HepG2 (cell line): ENCODE measurements around the gene MEGF6. TPM values are rescaled to one million over a fixed set of nuclear protein-coding genes. Genes with fewer than 3 reads are reported as not detected.

Source experiments
- ATAC-seq: fragments of 200-7000 bp; cut with Tn5 transposase; 3 replicates; pipeline ENCODE4 v1.9.1; 2020; ENCODE audit warnings: mild to moderate bottlenecking, moderate library complexity
- BruUV-seq: library from RNA; stranded (reverse); fragments of 400-500 nt; replicated peaks from 2 replicates; lab custom pipeline; 2021; lab: Mats Ljungman, UMichigan
- CTCF ChIA-PET: fragments of 300-600 bp; formaldehyde crosslinking; extraction: SDS; loops from one replicate; lab custom pipeline; 2021; ENCODE audit warnings: low total read pairs, inconsistent platforms, low intra/inter-chr PET ratio; lab: Yijun Ruan, JAX
- POLR2A ChIA-PET: fragments of 350-600 bp; sonication (Branson Sonifier 250); formaldehyde crosslinking; loops from one replicate; lab custom pipeline; 2020; ENCODE audit warnings: antibody characterized with exemption, inconsistent platforms; lab: Yijun Ruan, JAX
- DNase-seq: peaks from one replicate; pipeline ENCODE4 v3.0.0-alpha.2; 2015; ENCODE audit warnings: low spot score
- FAIRE-seq: peaks from 3 replicates; lab custom pipeline; 2011; peaks lifted over from hg19 to GRCh38; lab: Jason Lieb, UNC
- H2AFZ ChIP-seq: one replicate; pipeline ENCODE4 v1.6.1; 2011; ENCODE audit warnings: low read length, inconsistent platforms
- H3K27ac ChIP-seq: fragments of 300-600 bp; 3 replicates; pipeline ENCODE4 v1.8.0; 2011; ENCODE audit warnings: mixed run types, mild to moderate bottlenecking, mixed read lengths, low read length, inconsistent platforms; ENCODE audit not compliant: insufficient read depth; ENCODE audit errors: extremely low read length
- H3K27me3 ChIP-seq, 2 experiments: fragments of 200-600 bp in 1 of 2; 2 replicates in 1 of 2; 3 replicates in 1 of 2; pipeline versions ENCODE4 v1.6.0 to v1.8.0; 2011; ENCODE audit warnings: low read length in 2 of 2, mild to moderate bottlenecking in 2 of 2, moderate library complexity in 2 of 2, inconsistent platforms in 1 of 2; ENCODE audit not compliant: insufficient read depth in 2 of 2, control insufficient read depth in 1 of 2
- H3K36me3 ChIP-seq, 2 experiments: fragments of 200-600 bp in 1 of 2; replicated peaks in 1 of 2; 2 replicates in 1 of 2; 3 replicates in 1 of 2; pipeline versions ENCODE4 v1.5.1 to v1.8.0; 2011; ENCODE audit warnings: low read length in 2 of 2, inconsistent platforms in 1 of 2; ENCODE audit not compliant: insufficient read depth in 2 of 2, control insufficient read depth in 1 of 2
- H3K4me1 ChIP-seq: 2 replicates; pipeline ENCODE4 v1.5.1; 2012; ENCODE audit warnings: low read length, inconsistent platforms; ENCODE audit not compliant: insufficient read depth
- H3K4me2 ChIP-seq: 2 replicates; pipeline ENCODE4 v1.6.0; 2011; ENCODE audit warnings: low read depth, low read length, inconsistent platforms
- H3K4me3 ChIP-seq, 3 experiments: fragments of 200-600 bp in 1 of 3; sonication (generic), shearing (Covaris generic) in 1 of 3; replicated peaks in 1 of 3; 2 replicates each; pipeline ENCODE4 v1.5.1; 2011 to 2016; ENCODE audit warnings: low read length in 3 of 3, inconsistent platforms in 2 of 3, low read depth in 2 of 3, mild to moderate bottlenecking in 2 of 3, control low read depth in 1 of 3, mixed read lengths in 1 of 3; ENCODE audit not compliant: insufficient read depth in 1 of 3
- H3K79me2 ChIP-seq: one replicate; pipeline ENCODE4 v1.6.1; 2011; ENCODE audit warnings: low read length, inconsistent platforms; ENCODE audit not compliant: insufficient read depth
- H3K9ac ChIP-seq: 2 replicates; pipeline ENCODE4 v1.6.0; 2011; ENCODE audit warnings: mild to moderate bottlenecking, low read depth, low read length, inconsistent platforms; ENCODE audit not compliant: insufficient read depth
- H3K9me3 ChIP-seq: 2 replicates; pipeline ENCODE4 v1.5.1; 2012; ENCODE audit warnings: mild to moderate bottlenecking, low read length
- H4K20me1 ChIP-seq: 2 replicates; pipeline ENCODE4 v1.6.0; 2011; ENCODE audit warnings: inconsistent platforms, mild to moderate bottlenecking, low read length, moderate library complexity; ENCODE audit not compliant: insufficient read depth
- FOXA1 ChIP-seq, 2 experiments: fragments of 450-650 bp in 1 of 2; sonication (generic) in 1 of 2; formaldehyde crosslinking in 1 of 2; IDR thresholded peaks; 2 replicates each; pipeline versions ENCODE4 v1.4.0 to v1.6.1; 2016 to 2020; ENCODE audit warnings: missing genetic modification reagents in 1 of 2
- RFX5 ChIP-seq: IDR thresholded peaks from 2 replicates; pipeline ENCODE4 v1.6.1; 2011; ENCODE audit warnings: low read depth, low read length, improper control_type of control experiment
- SNAPC4 ChIP-seq: sonication (generic); formaldehyde crosslinking; IDR thresholded peaks from 2 replicates; pipeline ENCODE4 v1.4.0; 2020; ENCODE audit warnings: mild to moderate bottlenecking, missing genetic modification reagents
- ZNF274 ChIP-seq: sonication (generic); formaldehyde crosslinking; IDR thresholded peaks from 2 replicates; pipeline ENCODE4 v1.5.1; 2020; ENCODE audit warnings: mild to moderate bottlenecking, missing genetic modification reagents
- WGBS: methylation state at CpG from one replicate; pipeline ENCODE4 v1.1.6; 2017; ENCODE audit warnings: low lambda C conversion rate; 5-methylcytosine and 5-hydroxymethylcytosine counted together
- in situ Hi-C: cut with HindIII; loops from 2 replicates; pipeline ENCODE4 v1.10.0; 2017; ENCODE audit warnings: low pct_unique_long_range_greater_than_20kb; ENCODE audit not compliant: extremely low pct_ligation_motif_present
- intact Hi-C: fragments of 100-400 bp; cut with micrococcal nuclease; formaldehyde crosslinking; loops from one replicate; pipeline ENCODE4 v1.10.0; 2022; ENCODE audit not compliant: unreplicated experiment
- polyA plus RNA-seq, 8 experiments: library from polyadenylated mRNA; depleted of rRNA in 3 of 8; stranded (reverse) in 7 of 8; unstranded in 1 of 8; fragments of >200 nt; fragmentation: Illumina TruSeq in 4 of 8; extraction: Trizol in 4 of 8; gene quantifications; 2 replicates each; pipeline versions ENCODE4 v1.2.1 to v1.2.3, GENCODE V29; 2011 to 2016; ENCODE audit warnings: low read depth in 4 of 8, missing spikeins in 1 of 8, mixed read lengths in 1 of 8; ENCODE audit not compliant: insufficient read depth in 1 of 8
- total RNA-seq, 5 experiments: library from RNA; depleted of rRNA; stranded (reverse); fragments of >200 nt; fragmentation: Illumina TruSeq; extraction: Trizol; gene quantifications; 2 replicates each; pipeline ENCODE4 v1.2.3, GENCODE V29; 2016; ENCODE audit warnings: low read depth in 1 of 5
- TF ChIP-seq, protein P1 (sequence below): IDR thresholded peaks from 2 replicates; pipeline ENCODE4 v1.6.1; 2018; ENCODE audit warnings: missing genetic modification reagents

MEGF6 gene
- total and polyA plus RNA-seq, 2 of the 13 experiments (the other 11 are each of a cell fraction or from before 2014, with no cell fraction given): 1.9 TPM

DNA sequence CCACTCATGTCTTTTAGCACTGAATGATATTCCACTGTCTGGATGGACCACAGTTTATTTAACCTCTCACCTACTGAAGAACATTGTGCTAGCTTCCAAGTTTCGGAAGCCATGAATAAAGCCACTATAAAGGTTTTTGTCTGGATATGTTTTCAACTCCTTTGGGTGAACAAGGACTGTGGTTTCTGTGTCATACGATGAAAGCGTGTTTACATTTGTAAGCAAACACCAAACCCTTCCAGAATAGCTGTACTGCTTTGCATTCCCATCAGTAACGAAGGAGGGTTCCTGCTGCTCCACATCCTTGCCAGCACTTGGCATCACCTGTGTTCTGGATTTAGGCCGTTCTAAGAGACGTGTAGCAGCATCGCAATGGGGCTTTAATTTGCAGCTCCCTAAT is 167.5 kb downstream of the MEGF6 start (continued):
- TF ChIP-seq SNAPC4 (CRISPR knock-in tag) (no peak), RFX5 (no peak), FOXA1 (IDR thresholded peaks at IDR 0.05) (no peak), FOXA1 (CRISPR knock-in tag; IDR thresholded peaks at IDR 0.05) (peak; percentile 65; the same call in 1 of the 2 replicates), ZNF274 (CRISPR knock-in tag) (no peak)

- no peak for ATAC-seq
- FAIRE-seq: no peak
- Histone ChIP-seq H4K20me1 (no peaks in the 10 kb centered on the region), H2AFZ (no peak overlapping the region), H3K4me3 (no peak overlapping the region), H3K9me3 (no peaks in the 10 kb centered on the region), H3K4me2 (no peak overlapping the region), H3K9ac (no peak overlapping the region), H3K27me3 (peaks cover 0 to 5% of the 10 kb centered on the region in 2 experiments; a peak in 1 of 5 replicates), H3K4me1 (peaks cover 65% of the 10 kb centered on the region), H3K36me3 (no peaks in the 10 kb centered on the region), H3K79me2 (no peaks in the 10 kb centered on the region), H3K27ac (no peak overlapping the region)
- TF ChIP-seq, protein P1, sequence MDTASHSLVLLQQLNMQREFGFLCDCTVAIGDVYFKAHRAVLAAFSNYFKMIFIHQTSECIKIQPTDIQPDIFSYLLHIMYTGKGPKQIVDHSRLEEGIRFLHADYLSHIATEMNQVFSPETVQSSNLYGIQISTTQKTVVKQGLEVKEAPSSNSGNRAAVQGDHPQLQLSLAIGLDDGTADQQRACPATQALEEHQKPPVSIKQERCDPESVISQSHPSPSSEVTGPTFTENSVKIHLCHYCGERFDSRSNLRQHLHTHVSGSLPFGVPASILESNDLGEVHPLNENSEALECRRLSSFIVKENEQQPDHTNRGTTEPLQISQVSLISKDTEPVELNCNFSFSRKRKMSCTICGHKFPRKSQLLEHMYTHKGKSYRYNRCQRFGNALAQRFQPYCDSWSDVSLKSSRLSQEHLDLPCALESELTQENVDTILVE (CRISPR knock-in tag): no peak
- CTCF ChIA-PET: no interaction called here
- BruUV-seq: no TSS peak
- WGBS: 94% methylated on average over 8 of the region's 12 CpGs
- POLR2A ChIA-PET: no interaction called here
- intact Hi-C loops (no loop called here), in situ Hi-C loops (loop anchor here (5.0 kb wide), 1 partner anchor 39 kb away; no protein-coding TSS in a partner anchor)
- DNase-seq: no peak
Observed at GRCh38 chr1:3442901-3443300, 168.4 kb downstream of the MEGF6 start.
